ENCODE results near the gene TPCN1. TPM values are rescaled to one million over a fixed set of nuclear protein-coding genes. Genes with fewer than 3 reads are reported as not detected.
A peak's percentile ranks its signal among the peaks of the same experiment; 100 is the strongest.

TPCN1 gene
- total and polyA plus RNA-seq, 2 donors from 2014 or later, result 38.4 to 93.3 TPM

DNA sequence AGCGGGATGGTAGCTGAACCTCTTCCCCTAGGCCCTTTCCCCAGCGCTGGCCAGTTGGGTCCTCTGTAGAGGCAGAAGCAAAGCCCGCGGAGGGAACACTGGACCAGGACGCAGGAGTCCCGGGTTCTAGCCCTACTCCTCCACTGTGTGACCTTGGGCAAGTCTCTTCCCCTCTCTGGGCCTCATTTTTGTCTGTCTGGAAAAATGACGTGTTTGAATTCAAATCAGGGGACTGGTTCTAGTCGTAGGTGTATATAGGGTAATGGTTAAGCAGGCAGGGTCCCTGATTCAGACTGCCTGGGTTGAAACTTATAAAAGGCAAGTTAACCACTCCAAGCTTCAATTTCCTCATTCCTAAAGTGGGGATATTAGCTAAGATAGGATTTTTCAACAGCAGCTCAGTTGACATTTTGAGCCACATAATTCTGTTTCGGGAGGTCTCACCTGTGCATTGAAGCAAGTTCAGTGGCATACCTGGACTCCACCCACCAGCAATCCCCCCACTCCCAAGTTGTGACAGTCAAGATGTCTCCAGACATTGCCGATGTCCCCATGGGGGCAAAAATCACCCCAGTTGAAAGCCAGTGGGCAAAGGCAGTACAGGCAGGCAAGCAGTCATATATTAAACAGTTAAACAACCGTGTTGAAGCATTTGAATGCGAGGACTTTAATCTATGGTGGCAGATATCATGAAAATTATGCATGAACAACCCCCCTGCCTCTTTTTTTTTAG is 899 bp downstream of the TPCN1 start:
- FAIRE-seq, result no peak
- peak in 2 of 5 donors; percentile 33 to 79 for DNase-seq

GRCh38 chr12:113222730-113223531 is 1.7 kb downstream of the TPCN1 start:
- peak in 4 of 5 donors; percentile 61 to 92 (median 84) for DNase-seq
- H3K4me1 ChIP-seq (ENCODE audit: control insufficient read depth in 2 of 3, insufficient read depth in 2 of 3, low read depth in 1 of 3, low read length in 3 of 3), result peaks cover 5 to 16% (median 8%) of the 10 kb centered on the region in 3 donors
- FAIRE-seq, result peak; percentile 54
- H3K27me3 ChIP-seq (ENCODE audit: control insufficient read depth, insufficient read depth, low read length), result no peaks in the 10 kb centered on the region
- peaks cover 0 to 13% (median 4%) of the 10 kb centered on the region in 3 donors for H3K36me3 ChIP-seq (ENCODE audit: control insufficient read depth in 2 of 3, insufficient read depth in 3 of 3, low read length in 3 of 3)
- peak overlapping the region in 2 of 3 donors; percentile 24 to 95 for H3K9ac ChIP-seq (ENCODE audit: low read length in 3 of 3)
- H3K9me3 ChIP-seq (ENCODE audit: control insufficient read depth in 2 of 3, insufficient read depth in 1 of 3, low read length in 3 of 3), result no peaks in the 10 kb centered on the region
- H3K27ac ChIP-seq (ENCODE audit: low read depth in 2 of 2, low read length in 2 of 2), result peak overlapping the region; percentile 89 to 96
- no peak for TF ChIP-seq CTCF (IDR thresholded peaks at IDR 0.05; ENCODE audit: borderline replicate concordance, extremely low read depth, insufficient read depth)
- intact Hi-C loops (cut with DNase I), result no loop called here
- peak overlapping the region; percentile 12 to 83 (median 71) for H3K4me3 ChIP-seq (ENCODE audit: low read length in 3 of 3)

More for the DNA sequence above, 899 bp downstream of the TPCN1 start:
- Histone ChIP-seq H3K4me1 (ENCODE audit: control insufficient read depth in 2 of 3, insufficient read depth in 2 of 3, low read depth in 1 of 3, low read length in 3 of 3) (peaks cover 0 to 15% (median 8%) of the 10 kb centered on the region in 3 donors), H3K27me3 (ENCODE audit: control insufficient read depth, insufficient read depth, low read length) (no peaks in the 10 kb centered on the region), H3K4me3 (ENCODE audit: low read length in 3 of 3) (peak overlapping the region; percentile 56 to 83 (median 71)), H3K27ac (ENCODE audit: low read depth in 2 of 2, low read length in 2 of 2) (peak overlapping the region; percentile 89 to 96), H3K9me3 (ENCODE audit: control insufficient read depth in 2 of 3, insufficient read depth in 1 of 3, low read length in 3 of 3) (no peaks in the 10 kb centered on the region), H3K9ac (ENCODE audit: low read length in 3 of 3) (peak overlapping the region; percentile 24 to 95 (median 52)), H3K36me3 (ENCODE audit: control insufficient read depth in 2 of 3, insufficient read depth in 3 of 3, low read length in 3 of 3) (peaks cover 0 to 6% (median 2%) of the 10 kb centered on the region in 3 donors)
- TF ChIP-seq CTCF (IDR thresholded peaks at IDR 0.05; ENCODE audit: borderline replicate concordance, extremely low read depth, insufficient read depth), result no peak
- intact Hi-C loops (cut with DNase I), result no loop called here

- no peak for TF ChIP-seq CTCF (IDR thresholded peaks at IDR 0.05; ENCODE audit: borderline replicate concordance, extremely low read depth, insufficient read depth)
- peak in 1 of 5 donors; percentile 2 for DNase-seq
- Histone ChIP-seq H3K4me1 (ENCODE audit: control insufficient read depth in 2 of 3, insufficient read depth in 2 of 3, low read depth in 1 of 3, low read length in 3 of 3) (peaks cover 8 to 26% (median 24%) of the 10 kb centered on the region in 3 donors), H3K9me3 (ENCODE audit: control insufficient read depth in 2 of 3, insufficient read depth in 1 of 3, low read length in 3 of 3) (no peaks in the 10 kb centered on the region), H3K9ac (ENCODE audit: low read length in 3 of 3) (no peak overlapping the region), H3K27me3 (ENCODE audit: control insufficient read depth, insufficient read depth, low read length) (no peaks in the 10 kb centered on the region), H3K27ac (ENCODE audit: low read depth in 2 of 2, low read length in 2 of 2) (no peak overlapping the region), H3K36me3 (ENCODE audit: control insufficient read depth in 2 of 3, insufficient read depth in 3 of 3, low read length in 3 of 3) (peaks cover 0 to 30% (median 7%) of the 10 kb centered on the region in 3 donors), H3K4me3 (ENCODE audit: low read length in 3 of 3) (no peak overlapping the region)
- intact Hi-C loops (cut with DNase I), result no loop called here
- FAIRE-seq, result no peak
Observed at GRCh38 chr12:113224955-113225354, 3.7 kb downstream of the TPCN1 start.

All from kidney (tissue), 14 donors.